Stimulated activated naive CD8-positive, alpha-beta T cell treated with anti-CD3 and anti-CD28 coated beads, Interleukin-15, Interleukin-2, amounts not matched to agents 100 ng/mL and 50 ng/mL, for 24 hours (primary cell): ENCODE data around the gene MPI.
"Not testable (repeated sequence)": the region's sequence is repeated elsewhere in the genome, so short reads cannot be mapped to it uniquely, and the experiment has no call there.

Experiments
- H3K27ac Mint-ChIP-seq: one replicate; pipeline ENCODE4 v1.8.0; 2021; ENCODE audit warnings: mild to moderate bottlenecking, mixed read lengths
- H3K27me3 Mint-ChIP-seq: one replicate; pipeline ENCODE4 v1.8.0; 2021; ENCODE audit warnings: mixed read lengths
- H3K36me3 Mint-ChIP-seq: one replicate; pipeline ENCODE4 v1.8.0; 2021; ENCODE audit warnings: low read depth, mixed read lengths
- H3K4me1 Mint-ChIP-seq: one replicate; pipeline ENCODE4 v1.8.0; 2021; ENCODE audit warnings: low read depth, mixed read lengths
- H3K4me3 Mint-ChIP-seq: one replicate; pipeline ENCODE4 v1.8.0; 2021; ENCODE audit warnings: mild to moderate bottlenecking, mixed read lengths
- H3K9me3 Mint-ChIP-seq: one replicate; pipeline ENCODE4 v1.8.0; 2021; ENCODE audit warnings: mixed read lengths

Gene MPI

GRCh38 chr15:74894383-74894782 is 4.5 kb downstream of the MPI start:
- H3K36me3 Mint-ChIP-seq: peaks cover 38% of the 10 kb centered on the region
- H3K27me3 Mint-ChIP-seq, H3K4me3 Mint-ChIP-seq, H3K27ac Mint-ChIP-seq, H3K9me3 Mint-ChIP-seq: not testable (repeated sequence)
- peaks cover 39% of the 10 kb centered on the region for H3K4me1 Mint-ChIP-seq

- H3K4me3 Mint-ChIP-seq: no peak overlapping the region
- H3K27ac Mint-ChIP-seq: no peak overlapping the region
- H3K36me3 Mint-ChIP-seq: peaks cover 48% of the 10 kb centered on the region
- no peaks in the 10 kb centered on the region for H3K9me3 Mint-ChIP-seq
- no peaks in the 10 kb centered on the region for H3K27me3 Mint-ChIP-seq
- peaks cover 30% of the 10 kb centered on the region for H3K4me1 Mint-ChIP-seq
Measured at GRCh38 chr15:74895830-74896229, 6.0 kb downstream of the MPI start.

- no peak overlapping the region for H3K27ac Mint-ChIP-seq
- no peak overlapping the region for H3K4me3 Mint-ChIP-seq
- no peaks in the 10 kb centered on the region for H3K9me3 Mint-ChIP-seq
- H3K36me3 Mint-ChIP-seq: peaks cover 50% of the 10 kb centered on the region
- peaks cover 25% of the 10 kb centered on the region for H3K4me1 Mint-ChIP-seq
- no peaks in the 10 kb centered on the region for H3K27me3 Mint-ChIP-seq
Measured at GRCh38 chr15:74896316-74896715, 6.5 kb downstream of the MPI start.

GRCh38 chr15:74897300-74897701 is 7.5 kb downstream of the MPI start:
- H3K9me3 Mint-ChIP-seq: no peaks in the 10 kb centered on the region
- no peaks in the 10 kb centered on the region for H3K27me3 Mint-ChIP-seq
- H3K4me3 Mint-ChIP-seq: no peak overlapping the region
- peaks cover 21% of the 10 kb centered on the region for H3K4me1 Mint-ChIP-seq
- no peak overlapping the region for H3K27ac Mint-ChIP-seq
- H3K36me3 Mint-ChIP-seq: peaks cover 47% of the 10 kb centered on the region

GRCh38 chr15:74901612-74902063 is 11.8 kb downstream of the MPI start:
- Mint-ChIP-seq H3K9me3 (no peaks in the 10 kb centered on the region), H3K27ac (no peak overlapping the region), H3K36me3 (peaks cover 59% of the 10 kb centered on the region), H3K4me1 (peaks cover 23% of the 10 kb centered on the region), H3K27me3 (no peaks in the 10 kb centered on the region), H3K4me3 (no peak overlapping the region)

GRCh38 chr15:74902295-74903075 is 12.6 kb downstream of the MPI start:
- Mint-ChIP-seq H3K27ac (peak overlapping the region; percentile 63), H3K27me3 (no peaks in the 10 kb centered on the region), H3K4me1 (peaks cover 31% of the 10 kb centered on the region), H3K4me3 (no peak overlapping the region), H3K9me3 (no peaks in the 10 kb centered on the region), H3K36me3 (peaks cover 61% of the 10 kb centered on the region)

- Mint-ChIP-seq H3K27ac (peak overlapping the region; percentile 27), H3K9me3 (no peaks in the 10 kb centered on the region), H3K27me3 (no peaks in the 10 kb centered on the region), H3K36me3 (peaks cover 65% of the 10 kb centered on the region), H3K4me1 (peaks cover 35% of the 10 kb centered on the region), H3K4me3 (no peak overlapping the region)
Measured at GRCh38 chr15:74903676-74904075, 13.8 kb downstream of the MPI start.

GRCh38 chr15:74904190-74904805 is 14.5 kb downstream of the MPI start:
- Mint-ChIP-seq H3K27ac (peak overlapping the region; percentile 27), H3K9me3 (no peaks in the 10 kb centered on the region), H3K36me3 (peaks cover 65% of the 10 kb centered on the region), H3K4me3 (no peak overlapping the region), H3K27me3 (no peaks in the 10 kb centered on the region), H3K4me1 (peaks cover 35% of the 10 kb centered on the region)

- no peaks in the 10 kb centered on the region for H3K27me3 Mint-ChIP-seq
- no peaks in the 10 kb centered on the region for H3K9me3 Mint-ChIP-seq
- peaks cover 56% of the 10 kb centered on the region for H3K36me3 Mint-ChIP-seq
- H3K27ac Mint-ChIP-seq: peak overlapping the region; percentile 76
- peak overlapping the region; percentile 90 for H3K4me3 Mint-ChIP-seq
- H3K4me1 Mint-ChIP-seq: peaks cover 35% of the 10 kb centered on the region
Measured at GRCh38 chr15:74906067-74906449, 16.2 kb downstream of the MPI start.

- peak within 1 kb of the TSS; percentile 91 for H3K27ac Mint-ChIP-seq
- H3K4me1 Mint-ChIP-seq: peaks cover 33% of the 10 kb centered on the region
- H3K36me3 Mint-ChIP-seq: peaks cover 60% of the 10 kb centered on the region
- H3K9me3 Mint-ChIP-seq: no peaks in the 10 kb centered on the region
- H3K4me3 Mint-ChIP-seq: peak within 1 kb of the TSS; percentile 90
- no peaks in the 10 kb centered on the region for H3K27me3 Mint-ChIP-seq
Measured at GRCh38 chr15:74906450-74907162, 16.8 kb downstream of the MPI start, which contains the start of gene FAM219B. TSS of gene FAM219B (minus strand) at chr15:74906851. CDS start at chr15:74906800, 51 bp downstream.

- Mint-ChIP-seq H3K4me1 (peaks cover 30% of the 10 kb centered on the region), H3K4me3 (peak overlapping the region; percentile 90), H3K27ac (peak overlapping the region; percentile 91), H3K36me3 (peaks cover 57% of the 10 kb centered on the region), H3K27me3 (no peaks in the 10 kb centered on the region), H3K9me3 (no peaks in the 10 kb centered on the region)
Measured at GRCh38 chr15:74907163-74907870, 17.5 kb downstream of the MPI start.

GRCh38 chr15:74908635-74909034 is 18.8 kb downstream of the MPI start:
- Mint-ChIP-seq H3K27me3 (no peaks in the 10 kb centered on the region), H3K9me3 (no peaks in the 10 kb centered on the region), H3K27ac (no peak overlapping the region), H3K4me1 (peaks cover 28% of the 10 kb centered on the region), H3K4me3 (no peak overlapping the region), H3K36me3 (peaks cover 54% of the 10 kb centered on the region)

- peaks cover 58% of the 10 kb centered on the region for H3K36me3 Mint-ChIP-seq
- no peak overlapping the region for H3K4me3 Mint-ChIP-seq
Measured at GRCh38 chr15:74913041-74913440, 23.2 kb downstream of the MPI start.

GRCh38 chr15:74913799-74914198 is 24.0 kb downstream of the MPI start:
- peaks cover 56% of the 10 kb centered on the region for H3K36me3 Mint-ChIP-seq
- H3K4me1 Mint-ChIP-seq, H3K9me3 Mint-ChIP-seq, H3K4me3 Mint-ChIP-seq, H3K27ac Mint-ChIP-seq, H3K27me3 Mint-ChIP-seq: not testable (repeated sequence)

More at GRCh38 chr15:74913041-74913440, 23.2 kb downstream of the MPI start:
- H3K27me3 Mint-ChIP-seq: no peaks in the 10 kb centered on the region
- H3K27ac Mint-ChIP-seq: no peak overlapping the region
- H3K9me3 Mint-ChIP-seq: no peaks in the 10 kb centered on the region
- H3K4me1 Mint-ChIP-seq: no peaks in the 10 kb centered on the region
